ENCODE data around the gene FAM107B.
"Not testable (repeated sequence)": the region's sequence is repeated elsewhere in the genome, so short reads cannot be mapped to it uniquely, and the experiment has no call there.

Gene FAM107B

GRCh38 chr10:14594878-14595525 is 179.7 kb downstream of the FAM107B start:
- DNase-seq: no peak

- DNase-seq: no peak
Measured at GRCh38 chr10:14593806-14594205, 180.9 kb downstream of the FAM107B start.

- DNase-seq: no peak
Measured at GRCh38 chr10:14592566-14592965, 182.1 kb downstream of the FAM107B start.

- DNase-seq: no peak
Measured at GRCh38 chr10:14592026-14592425, 182.7 kb downstream of the FAM107B start.

- DNase-seq: not testable (repeated sequence)
Measured at GRCh38 chr10:14588938-14589294, 185.8 kb downstream of the FAM107B start.

- no peak for DNase-seq
Measured at GRCh38 chr10:14588084-14588937, 186.4 kb downstream of the FAM107B start.

- DNase-seq: no peak
Measured at GRCh38 chr10:14587540-14588083, 187.1 kb downstream of the FAM107B start.

GRCh38 chr10:14586901-14587300 is 187.8 kb downstream of the FAM107B start:
- no peak for DNase-seq

- no peak for DNase-seq
Measured at GRCh38 chr10:14585287-14586193, 189.2 kb downstream of the FAM107B start.

GRCh38 chr10:14584661-14585060 is 190.0 kb downstream of the FAM107B start:
- DNase-seq: no peak

GRCh38 chr10:14583967-14584366 is 190.7 kb downstream of the FAM107B start:
- DNase-seq: no peak

GRCh38 chr10:14583252-14583651 is 191.4 kb downstream of the FAM107B start:
- no peak for DNase-seq

GRCh38 chr10:14581553-14582321 is 193.0 kb downstream of the FAM107B start:
- no peak for DNase-seq

- DNase-seq: no peak
Measured at GRCh38 chr10:14580671-14581332, 193.9 kb downstream of the FAM107B start.

GRCh38 chr10:14579405-14579804 is 195.3 kb downstream of the FAM107B start:
- no peak for DNase-seq

- no peak for DNase-seq
Measured at GRCh38 chr10:14578060-14578952, 196.4 kb downstream of the FAM107B start.

- DNase-seq: no peak
Measured at GRCh38 chr10:14574885-14575284, 199.8 kb downstream of the FAM107B start.

GRCh38 chr10:14574291-14574690 is 200.4 kb downstream of the FAM107B start:
- DNase-seq: no peak

- DNase-seq: no peak
Measured at GRCh38 chr10:14573666-14574261, 200.9 kb downstream of the FAM107B start.

- DNase-seq: no peak
Measured at GRCh38 chr10:14572811-14573210, 201.9 kb downstream of the FAM107B start.

Measured in NCI-H524 treated with DMSO at 0.1 percent for 48 hours (cell line).